GM18502 (cell line): Measurements from ENCODE around the gene MSX2.

Experiments used
- ATAC-seq: cut with Tn5 transposase; IDR thresholded peaks from one replicate; pipeline ENCODE4 v1.9.1; 2021; ENCODE audit warnings: mild to moderate bottlenecking; ENCODE audit not compliant: unreplicated experiment, poor library complexity

Gene MSX2

GRCh38 chr5:174724484-174725260, at the start of gene MSX2:
Gene MSX2, plus strand, starts transcription at chr5:174724582. Its CDS starts 78 bp downstream, at chr5:174724660.
- ATAC-seq: no peak

GRCh38 chr5:174675110-174675509, 49.3 kb upstream of the MSX2 start:
- no peak for ATAC-seq

- ATAC-seq: no peak
Observed at GRCh38 chr5:174675916-174676315, 48.5 kb upstream of the MSX2 start.

GRCh38 chr5:174678107-174678506, 46.3 kb upstream of the MSX2 start:
- ATAC-seq: no peak

GRCh38 chr5:174680901-174681565, 43.3 kb upstream of the MSX2 start:
- no peak for ATAC-seq

- no peak for ATAC-seq
Observed at GRCh38 chr5:174687503-174687902, 36.9 kb upstream of the MSX2 start.

GRCh38 chr5:174688441-174689354, 35.7 kb upstream of the MSX2 start:
- no peak for ATAC-seq

GRCh38 chr5:174690271-174690670, 34.1 kb upstream of the MSX2 start:
- no peak for ATAC-seq

- no peak for ATAC-seq
Observed at GRCh38 chr5:174692381-174692780, 32.0 kb upstream of the MSX2 start.

GRCh38 chr5:174692982-174693422, 31.4 kb upstream of the MSX2 start:
- no peak for ATAC-seq

- no peak for ATAC-seq
Observed at GRCh38 chr5:174693697-174694385, 30.5 kb upstream of the MSX2 start.

GRCh38 chr5:174694611-174695010, 29.8 kb upstream of the MSX2 start:
- no peak for ATAC-seq

- ATAC-seq: no peak
Observed at GRCh38 chr5:174698156-174698555, 26.2 kb upstream of the MSX2 start.

GRCh38 chr5:174699131-174699530, 25.3 kb upstream of the MSX2 start:
- no peak for ATAC-seq

- ATAC-seq: no peak
Observed at GRCh38 chr5:174706997-174707572, 17.3 kb upstream of the MSX2 start.

GRCh38 chr5:174707671-174708070, 16.7 kb upstream of the MSX2 start:
- no peak for ATAC-seq

- ATAC-seq: no peak
Observed at GRCh38 chr5:174708476-174709207, 15.7 kb upstream of the MSX2 start.

GRCh38 chr5:174714751-174715150, 9.6 kb upstream of the MSX2 start:
- no peak for ATAC-seq

- ATAC-seq: no peak
Observed at GRCh38 chr5:174715804-174716203, 8.6 kb upstream of the MSX2 start.
